ENCODE results near the gene RNGTT. TPM values are rescaled to one million over a fixed set of nuclear protein-coding genes. Genes with fewer than 3 reads are reported as not detected.

Gene RNGTT
- total RNA-seq, 1 donor from 2014 or later, result 13.1 TPM

DNA sequence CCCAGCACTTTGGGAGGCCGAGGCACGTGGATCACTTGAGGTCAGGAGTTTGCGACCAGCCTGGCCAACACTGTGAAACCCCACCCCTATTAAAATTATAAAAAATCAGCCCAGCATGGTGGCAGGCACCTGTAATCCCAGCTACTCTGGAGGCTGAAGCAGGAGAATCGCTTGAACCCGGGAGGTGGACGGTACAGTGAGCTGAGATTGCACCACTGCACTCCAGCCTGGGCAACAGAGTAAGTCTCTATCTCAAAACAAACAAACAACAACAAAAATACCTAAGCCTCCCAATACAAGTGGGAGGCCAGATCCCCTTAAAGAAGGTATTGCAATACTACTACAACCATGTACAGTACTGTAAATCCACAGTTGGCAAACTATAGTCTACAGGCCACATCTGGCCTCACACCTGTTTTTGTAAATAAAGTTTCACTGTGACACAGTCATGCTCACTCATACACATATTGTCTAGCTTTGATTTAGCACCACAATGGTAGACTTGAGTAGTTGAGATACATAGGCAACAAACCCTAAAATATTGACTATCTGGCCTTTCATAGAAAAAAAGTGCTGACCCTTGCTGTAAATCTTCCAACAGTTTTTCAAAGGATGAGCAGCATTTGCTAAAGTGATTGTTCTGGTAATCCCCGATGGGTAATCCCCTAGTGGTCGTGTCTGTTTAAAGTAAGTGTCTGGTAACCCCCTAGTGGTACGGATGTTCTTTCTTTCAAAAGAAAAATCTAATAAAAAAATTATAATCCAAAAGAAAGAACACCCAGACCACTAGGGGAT lies 202.0 kb downstream of the RNGTT start:
- no peaks in the 10 kb centered on the region for H3K27me3 Mint-ChIP-seq (ENCODE audit: low read depth)
- H3K9me3 Mint-ChIP-seq (ENCODE audit: low read depth), result peaks cover 3% of the 10 kb centered on the region
- H3K36me3 Mint-ChIP-seq (ENCODE audit: low read depth), result peaks cover 2% of the 10 kb centered on the region
- H3K4me3 Mint-ChIP-seq (ENCODE audit: unreplicated experiment), result no peak overlapping the region
- TF ChIP-seq, protein P1, sequence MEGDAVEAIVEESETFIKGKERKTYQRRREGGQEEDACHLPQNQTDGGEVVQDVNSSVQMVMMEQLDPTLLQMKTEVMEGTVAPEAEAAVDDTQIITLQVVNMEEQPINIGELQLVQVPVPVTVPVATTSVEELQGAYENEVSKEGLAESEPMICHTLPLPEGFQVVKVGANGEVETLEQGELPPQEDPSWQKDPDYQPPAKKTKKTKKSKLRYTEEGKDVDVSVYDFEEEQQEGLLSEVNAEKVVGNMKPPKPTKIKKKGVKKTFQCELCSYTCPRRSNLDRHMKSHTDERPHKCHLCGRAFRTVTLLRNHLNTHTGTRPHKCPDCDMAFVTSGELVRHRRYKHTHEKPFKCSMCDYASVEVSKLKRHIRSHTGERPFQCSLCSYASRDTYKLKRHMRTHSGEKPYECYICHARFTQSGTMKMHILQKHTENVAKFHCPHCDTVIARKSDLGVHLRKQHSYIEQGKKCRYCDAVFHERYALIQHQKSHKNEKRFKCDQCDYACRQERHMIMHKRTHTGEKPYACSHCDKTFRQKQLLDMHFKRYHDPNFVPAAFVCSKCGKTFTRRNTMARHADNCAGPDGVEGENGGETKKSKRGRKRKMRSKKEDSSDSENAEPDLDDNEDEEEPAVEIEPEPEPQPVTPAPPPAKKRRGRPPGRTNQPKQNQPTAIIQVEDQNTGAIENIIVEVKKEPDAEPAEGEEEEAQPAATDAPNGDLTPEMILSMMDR (IDR thresholded peaks at IDR 0.05), result peak; percentile 12
- DNase-seq (ENCODE audit: low spot score), result no peak
- peaks cover 10% of the 10 kb centered on the region for H3K4me1 Mint-ChIP-seq (ENCODE audit: low read depth)
- no peak overlapping the region for H3K27ac Mint-ChIP-seq (ENCODE audit: unreplicated experiment)

DNA sequence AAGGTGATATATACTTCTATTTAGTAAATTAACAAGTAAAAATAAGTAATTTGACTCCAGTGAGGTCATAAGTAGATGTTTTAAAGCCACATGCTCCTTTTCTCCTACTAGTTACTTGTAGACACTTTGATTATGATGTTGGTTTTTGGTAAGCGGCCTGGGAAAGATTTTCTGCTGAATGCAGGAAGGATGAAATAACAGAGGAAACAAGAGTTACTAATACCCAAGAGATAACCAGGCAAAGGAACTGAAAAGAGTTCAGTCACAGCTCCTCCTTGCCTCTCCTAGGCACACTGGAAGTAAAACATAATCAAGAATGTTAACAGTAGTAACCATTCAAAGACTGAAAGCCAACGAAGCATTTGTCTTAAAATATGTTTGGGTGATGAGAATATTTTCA lies 203.3 kb downstream of the RNGTT start:
- Mint-ChIP-seq H3K4me1 (ENCODE audit: low read depth) (peaks cover 10% of the 10 kb centered on the region), H3K27me3 (ENCODE audit: low read depth) (no peaks in the 10 kb centered on the region)
- TF ChIP-seq, protein P1 (IDR thresholded peaks at IDR 0.05), result no peak

DNA sequence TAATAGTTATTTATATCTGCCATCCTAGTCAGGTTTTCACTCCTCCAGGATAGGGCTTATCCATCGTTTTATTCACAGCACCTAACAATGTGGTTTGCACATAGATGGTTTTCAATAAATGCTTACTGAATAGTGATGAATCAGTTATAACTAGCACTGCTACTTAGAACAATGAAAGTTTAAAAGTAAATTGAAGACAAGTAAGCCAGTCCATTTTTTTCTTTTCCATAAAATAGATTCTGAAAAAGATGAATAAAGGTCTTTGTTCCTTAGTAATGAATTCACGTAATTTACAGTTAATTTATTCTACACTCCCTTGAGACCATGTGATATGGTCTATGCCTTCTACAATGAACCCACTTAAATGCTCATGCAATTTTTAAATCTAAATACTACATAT lies 212.5 kb downstream of the RNGTT start:
- peaks cover 6% of the 10 kb centered on the region for H3K36me3 Mint-ChIP-seq (ENCODE audit: low read depth)
- DNase-seq (ENCODE audit: low spot score), result no peak
- H3K4me3 Mint-ChIP-seq (ENCODE audit: unreplicated experiment), result no peak overlapping the region
- TF ChIP-seq, protein P1 (IDR thresholded peaks at IDR 0.05), result no peak
- no peaks in the 10 kb centered on the region for H3K27me3 Mint-ChIP-seq (ENCODE audit: low read depth)
- H3K9me3 Mint-ChIP-seq (ENCODE audit: low read depth), result peaks cover 6% of the 10 kb centered on the region
- H3K4me1 Mint-ChIP-seq (ENCODE audit: low read depth), result no peaks in the 10 kb centered on the region
- H3K27ac Mint-ChIP-seq (ENCODE audit: unreplicated experiment), result no peak overlapping the region

More for the DNA sequence above, 203.3 kb downstream of the RNGTT start:
- no peak for DNase-seq (ENCODE audit: low spot score)
- Mint-ChIP-seq H3K9me3 (ENCODE audit: low read depth) (peaks cover 6% of the 10 kb centered on the region), H3K4me3 (ENCODE audit: unreplicated experiment) (no peak overlapping the region), H3K36me3 (ENCODE audit: low read depth) (peaks cover 5% of the 10 kb centered on the region), H3K27ac (ENCODE audit: unreplicated experiment) (no peak overlapping the region)

DNA sequence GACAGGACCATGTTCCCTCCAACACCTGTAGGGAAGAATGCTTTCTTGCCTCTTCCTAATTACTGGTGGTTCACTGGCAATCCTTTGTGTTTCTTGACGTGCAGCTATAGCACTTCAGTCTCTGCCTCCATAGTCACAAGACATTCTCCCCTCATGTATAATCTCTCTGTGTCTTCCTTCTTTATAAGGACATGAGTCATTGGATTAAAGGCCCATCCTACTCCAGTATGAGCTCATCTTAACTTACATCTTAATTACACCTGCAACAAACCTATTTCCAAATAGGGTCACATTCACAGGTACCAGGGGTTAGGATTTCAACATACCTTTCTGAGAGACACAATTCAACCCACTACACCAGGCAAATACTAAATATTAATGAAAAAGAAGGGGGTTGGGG lies 213.6 kb downstream of the RNGTT start:
- H3K27me3 Mint-ChIP-seq (ENCODE audit: low read depth), result no peaks in the 10 kb centered on the region
- H3K36me3 Mint-ChIP-seq (ENCODE audit: low read depth), result peaks cover 3% of the 10 kb centered on the region
- no peak overlapping the region for H3K27ac Mint-ChIP-seq (ENCODE audit: unreplicated experiment)
- H3K9me3 Mint-ChIP-seq (ENCODE audit: low read depth), result peaks cover 1% of the 10 kb centered on the region
- H3K4me3 Mint-ChIP-seq (ENCODE audit: unreplicated experiment), result no peak overlapping the region
- TF ChIP-seq, protein P1 (IDR thresholded peaks at IDR 0.05), result no peak
- H3K4me1 Mint-ChIP-seq (ENCODE audit: low read depth), result no peaks in the 10 kb centered on the region
- DNase-seq (ENCODE audit: low spot score), result no peak

DNA sequence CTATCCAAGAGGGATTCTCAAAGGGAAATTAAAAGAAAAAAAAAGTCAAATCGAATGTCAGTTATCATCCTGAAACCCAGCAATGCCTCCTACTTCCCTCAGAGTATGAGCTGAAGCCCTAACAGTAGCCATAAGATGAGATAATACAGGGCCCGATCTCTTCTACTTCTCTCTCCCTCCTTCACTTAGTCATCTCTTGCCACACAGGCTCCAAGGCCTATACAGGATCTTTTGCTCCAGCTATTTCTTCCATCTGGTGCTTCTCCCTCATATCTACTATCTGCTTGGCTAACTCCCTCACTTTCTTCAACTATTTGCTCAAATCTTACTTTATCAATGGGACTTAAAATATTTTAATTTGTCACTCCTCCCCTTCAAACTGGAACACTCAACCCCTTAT lies 215.3 kb downstream of the RNGTT start:
- Mint-ChIP-seq H3K9me3 (ENCODE audit: low read depth) (no peaks in the 10 kb centered on the region), H3K4me3 (ENCODE audit: unreplicated experiment) (no peak overlapping the region), H3K4me1 (ENCODE audit: low read depth) (no peaks in the 10 kb centered on the region), H3K27ac (ENCODE audit: unreplicated experiment) (no peak overlapping the region), H3K36me3 (ENCODE audit: low read depth) (no peaks in the 10 kb centered on the region), H3K27me3 (ENCODE audit: low read depth) (no peaks in the 10 kb centered on the region)
- TF ChIP-seq, protein P1 (IDR thresholded peaks at IDR 0.05), result no peak
- DNase-seq (ENCODE audit: low spot score), result no peak
